CD4-positive, alpha-beta T cell treated with Interferon gamma for 1 hour (primary cell): Measurements from ENCODE around the gene ACSF2.
"Not testable (repeated sequence)": the region's sequence is repeated elsewhere in the genome, so short reads cannot be mapped to it uniquely, and the experiment has no call there.

Source experiments
- DNase-seq: peaks from one replicate; pipeline ENCODE4 v3.0.0-alpha.2; 2020

Gene ACSF2

GRCh38 chr17:50425682-50426471, at the start of gene ACSF2:
ACSF2 (plus strand) TSS chr17:50426218; CDS start chr17:50426262, 44 bp downstream.
- DNase-seq, result peak; percentile 61

GRCh38 chr17:50379351-50380132, 46.5 kb upstream of the ACSF2 start:
- DNase-seq, result no peak

- DNase-seq, result no peak
These were observed 45.4 kb upstream of the ACSF2 start for GRCh38 chr17:50380369-50381259.

GRCh38 chr17:50381260-50381815, 44.7 kb upstream of the ACSF2 start:
- DNase-seq, result no peak

GRCh38 chr17:50381920-50382319, 44.1 kb upstream of the ACSF2 start:
- no peak for DNase-seq

GRCh38 chr17:50382931-50383330, 43.1 kb upstream of the ACSF2 start:
- DNase-seq, result no peak

GRCh38 chr17:50386510-50386909, 39.5 kb upstream of the ACSF2 start:
- DNase-seq, result no peak

GRCh38 chr17:50388728-50389127, 37.3 kb upstream of the ACSF2 start:
- DNase-seq, result no peak

GRCh38 chr17:50389534-50389933, 36.5 kb upstream of the ACSF2 start:
- DNase-seq, result no peak

GRCh38 chr17:50392621-50393020, 33.4 kb upstream of the ACSF2 start:
- DNase-seq, result no peak

GRCh38 chr17:50393700-50394099, 32.3 kb upstream of the ACSF2 start:
- DNase-seq, result no peak

GRCh38 chr17:50394711-50395110, 31.3 kb upstream of the ACSF2 start:
- DNase-seq, result no peak

- DNase-seq, result no peak
These were observed 29.5 kb upstream of the ACSF2 start for GRCh38 chr17:50396261-50397110.

GRCh38 chr17:50397111-50397918, 28.7 kb upstream of the ACSF2 start, which contains the start of gene LRRC59:
LRRC59 (minus strand) TSS chr17:50397523; CDS start chr17:50397317, 206 bp downstream.
- DNase-seq, result peak; percentile 90

- DNase-seq, result no peak
These were observed 28.1 kb upstream of the ACSF2 start for GRCh38 chr17:50397919-50398285.

GRCh38 chr17:50398672-50399071, 27.3 kb upstream of the ACSF2 start:
- not testable (repeated sequence) for DNase-seq

GRCh38 chr17:50399591-50399990, 26.4 kb upstream of the ACSF2 start:
- DNase-seq, result not testable (repeated sequence)

- DNase-seq, result not testable (repeated sequence)
These were observed 20.7 kb upstream of the ACSF2 start for GRCh38 chr17:50405351-50405750.

- DNase-seq, result no peak
These were observed 19.4 kb upstream of the ACSF2 start for GRCh38 chr17:50406578-50406977.

GRCh38 chr17:50407921-50408320, 18.1 kb upstream of the ACSF2 start:
- no peak for DNase-seq
